DMS153 treated with DMSO at 0.1 percent for 48 hours (cell line): ENCODE data around the gene ATAD3A.
A peak's percentile ranks its signal among the peaks of the same experiment; 100 is the strongest.
"Not testable (repeated sequence)": the region's sequence is repeated elsewhere in the genome, so short reads cannot be mapped to it uniquely, and the experiment has no call there.

Source experiments
- DNase-seq: peaks from one replicate; lab custom pipeline; 2025; ENCODE audit not compliant: unreplicated experiment; lab: John Stamatoyannopoulos, UW

Gene ATAD3A

GRCh38 chr1:1553821-1554494 lies 42.0 kb downstream of the ATAD3A start:
- DNase-seq: no peak

DNA sequence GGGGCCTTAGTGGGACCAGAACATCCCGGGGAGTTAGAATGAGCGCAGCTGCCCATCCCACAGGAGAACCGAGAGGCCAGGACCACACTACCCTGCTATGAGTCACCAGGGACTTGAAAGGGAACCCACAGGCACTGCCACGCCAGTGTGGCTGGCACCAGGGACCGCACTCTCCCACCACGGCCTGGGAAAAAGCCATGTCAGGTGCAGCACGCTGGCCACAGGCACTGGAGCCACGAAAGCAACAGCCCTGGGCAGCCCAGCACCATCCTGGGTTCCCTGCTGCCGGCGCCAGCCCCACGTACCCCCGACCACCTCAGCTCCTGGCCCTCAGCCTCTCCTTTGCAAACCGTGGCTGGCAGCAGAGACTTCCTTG lies 42.6 kb downstream of the ATAD3A start:
- no peak for DNase-seq

- DNase-seq: no peak
These were observed 43.3 kb downstream of the ATAD3A start for GRCh38 chr1:1554926-1555915.

GRCh38 chr1:1556505-1556904 lies 44.5 kb downstream of the ATAD3A start:
- no peak for DNase-seq

GRCh38 chr1:1556961-1557360 lies 45.0 kb downstream of the ATAD3A start:
- not testable (repeated sequence) for DNase-seq

DNA sequence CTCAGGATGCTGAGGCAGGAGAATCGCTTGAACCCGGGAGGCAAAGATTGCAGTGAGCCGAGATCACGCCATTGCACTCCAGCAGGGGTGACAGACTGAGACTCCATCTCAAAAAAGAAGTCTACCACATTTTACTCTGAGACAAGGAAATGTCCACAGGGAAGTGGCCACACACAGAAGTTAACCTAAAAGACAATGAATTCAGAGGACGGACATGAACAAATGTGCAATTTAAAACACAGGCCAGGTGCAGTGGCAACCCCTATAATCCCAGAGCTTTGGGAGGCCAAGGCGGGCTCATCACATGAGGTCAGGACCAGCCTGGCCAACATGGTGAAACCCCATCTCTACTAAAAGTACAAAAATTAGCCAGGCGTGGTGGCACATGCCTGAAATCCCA lies 45.7 kb downstream of the ATAD3A start:
- not testable (repeated sequence) for DNase-seq

DNA sequence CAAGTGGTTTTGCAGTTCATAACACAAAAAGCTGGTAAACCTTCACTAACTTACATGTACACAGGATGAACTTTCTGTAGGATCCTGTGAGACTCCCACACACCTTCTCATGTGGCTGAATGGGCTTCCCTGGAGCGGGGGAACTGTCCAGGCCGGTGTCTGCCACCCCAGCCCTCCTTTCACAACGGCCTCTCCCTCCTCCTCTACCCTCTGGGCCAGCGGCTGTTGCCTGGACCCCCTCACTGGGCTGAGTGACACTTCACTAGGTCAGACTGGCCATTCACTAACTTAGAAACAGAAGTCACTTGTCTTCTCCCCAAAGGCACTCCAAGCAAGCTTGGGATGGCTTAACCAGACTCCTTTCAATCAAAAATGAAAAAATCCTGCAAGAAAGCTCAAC lies 46.6 kb downstream of the ATAD3A start:
- DNase-seq: no peak

DNA sequence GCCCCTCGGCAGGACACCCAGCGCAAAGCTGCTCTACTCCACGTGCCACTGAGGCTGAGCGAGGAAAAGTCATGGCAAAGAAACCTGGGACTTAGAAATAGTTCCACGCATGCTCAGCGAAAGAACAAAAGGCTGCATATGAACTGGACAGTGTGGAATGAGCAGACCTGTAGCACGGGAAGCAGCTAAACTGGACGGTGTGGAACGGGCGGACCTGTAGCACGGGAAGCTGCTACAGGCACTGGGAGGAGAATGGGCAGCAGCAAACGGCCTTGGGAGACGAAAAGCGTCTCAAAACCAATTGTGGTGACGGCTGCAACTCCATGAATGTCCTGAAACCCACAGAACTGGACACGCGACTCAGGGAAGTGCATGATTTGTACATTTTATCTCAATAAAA lies 47.1 kb downstream of the ATAD3A start:
- DNase-seq: no peak

GRCh38 chr1:1560178-1560577 lies 48.2 kb downstream of the ATAD3A start:
- DNase-seq: no peak

DNA sequence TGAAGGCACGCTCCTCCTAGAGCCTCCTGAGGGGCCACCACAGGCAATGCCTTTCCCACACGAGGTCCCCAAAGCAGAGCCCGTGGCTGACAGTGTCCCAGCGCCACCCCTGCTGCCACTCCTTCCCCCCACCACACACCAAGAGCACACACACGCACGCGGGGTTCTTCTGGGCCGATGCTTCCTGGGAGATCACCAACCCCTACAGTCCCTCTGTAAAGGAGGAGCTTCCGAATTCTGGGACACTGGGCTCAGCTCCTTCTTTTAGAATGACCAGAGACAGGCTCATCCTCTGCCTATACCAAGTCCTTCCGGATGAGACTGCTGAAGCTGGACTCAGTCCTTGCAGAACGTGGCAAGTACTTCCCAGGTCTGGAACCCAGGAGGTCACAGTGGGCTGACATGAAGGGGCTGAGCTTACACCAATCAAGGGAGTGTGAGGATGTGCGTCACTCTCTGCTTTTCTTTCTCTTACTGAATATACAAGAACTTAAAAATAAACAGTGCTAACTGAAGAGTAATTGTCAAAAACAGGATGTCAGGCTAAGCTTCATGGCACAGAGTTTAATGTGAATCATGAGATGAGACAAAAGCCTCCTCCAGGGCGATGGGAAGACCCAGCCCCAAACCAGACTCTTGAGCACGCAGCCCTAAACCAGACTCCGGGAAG lies 50.0 kb downstream of the ATAD3A start:
- DNase-seq: no peak

DNA sequence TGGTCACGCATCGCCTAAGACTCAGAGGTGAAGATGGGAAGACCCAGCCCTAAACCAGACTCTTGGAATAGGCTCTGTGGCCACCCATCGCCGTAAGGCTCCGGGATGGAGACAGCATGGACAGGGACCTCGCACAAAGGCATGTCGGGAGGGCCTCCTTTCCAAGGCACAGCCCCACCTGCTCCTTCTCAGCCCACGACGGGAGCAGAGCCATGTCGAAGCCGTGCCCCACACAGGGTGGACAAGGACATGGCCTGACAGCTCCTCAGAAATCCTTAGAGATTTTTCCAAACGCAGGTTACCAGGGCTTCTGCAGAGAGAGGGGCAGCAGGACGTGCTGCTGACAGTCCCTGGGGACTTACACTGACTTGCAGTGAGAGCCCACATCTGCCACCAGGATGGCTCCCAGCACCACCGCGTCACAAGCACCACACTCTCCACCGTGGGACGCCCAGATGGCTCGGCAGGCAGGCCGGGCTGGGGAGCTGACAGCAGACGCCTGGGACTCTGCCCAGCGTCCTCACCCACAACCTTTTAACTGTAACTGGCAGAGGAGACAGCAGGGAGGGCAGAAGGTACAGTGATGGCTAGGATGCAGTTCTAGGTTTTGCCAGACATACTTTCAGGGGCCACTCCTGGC lies 50.7 kb downstream of the ATAD3A start:
- DNase-seq: no peak

GRCh38 chr1:1563688-1564087 lies 51.7 kb downstream of the ATAD3A start:
- no peak for DNase-seq

GRCh38 chr1:1564268-1564667 lies 52.3 kb downstream of the ATAD3A start:
- no peak for DNase-seq

DNA sequence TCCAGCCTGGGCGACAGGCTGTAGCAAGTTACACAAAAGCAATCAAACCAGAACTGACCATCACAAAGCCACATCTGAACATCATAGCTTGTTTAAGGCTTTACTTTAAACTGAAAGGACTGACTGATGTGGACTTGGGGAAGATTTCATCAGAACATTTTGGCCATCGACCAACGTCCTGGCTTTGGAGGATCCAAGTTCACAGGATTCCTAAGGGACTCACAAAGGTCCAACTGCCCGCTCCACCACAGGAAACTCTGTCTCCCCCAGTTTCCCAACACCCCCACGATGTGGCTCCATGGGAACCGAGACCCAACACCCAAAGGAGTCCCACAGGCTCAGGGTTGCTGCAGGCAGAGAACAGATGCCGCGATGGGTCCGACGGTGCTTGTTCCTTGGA lies 53.4 kb downstream of the ATAD3A start:
- no peak for DNase-seq

DNA sequence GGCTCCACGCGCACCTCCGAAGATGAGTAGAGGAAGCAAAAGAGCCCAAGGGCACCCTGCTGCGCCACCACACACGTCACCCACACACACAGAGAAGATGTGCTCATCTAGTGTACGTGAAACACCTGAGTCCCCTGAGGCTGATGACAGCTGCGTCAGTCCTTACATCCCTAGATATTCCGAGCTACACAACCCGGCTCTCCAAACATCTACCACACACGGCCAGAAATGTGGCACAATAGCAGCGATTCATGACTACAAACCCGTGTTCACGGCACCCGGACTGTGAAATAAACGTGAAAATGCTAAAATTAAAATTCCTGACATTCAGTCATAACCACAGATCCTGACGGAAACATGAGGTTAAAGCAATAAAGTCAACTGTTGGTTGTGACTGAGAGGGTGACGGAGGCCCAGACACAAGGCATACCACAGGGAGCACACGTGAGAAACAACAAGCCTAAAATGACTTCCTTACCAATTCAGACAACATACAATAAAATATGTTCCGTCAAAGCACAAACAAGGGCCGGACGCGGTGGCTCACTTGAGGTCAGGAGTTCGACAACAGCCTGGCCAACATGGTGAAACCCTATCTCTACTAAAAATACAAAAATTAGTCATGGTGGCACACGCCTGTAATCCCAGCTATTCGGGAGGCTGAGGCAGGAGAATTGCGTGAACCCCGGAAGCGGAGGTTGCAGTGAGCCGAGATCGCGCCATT lies 55.4 kb downstream of the ATAD3A start:
- DNase-seq: no peak

- no peak for DNase-seq
These were observed 55.9 kb downstream of the ATAD3A start for GRCh38 chr1:1567891-1568291.

- DNase-seq: no peak
These were observed 57.4 kb downstream of the ATAD3A start for GRCh38 chr1:1569341-1569740.

DNA sequence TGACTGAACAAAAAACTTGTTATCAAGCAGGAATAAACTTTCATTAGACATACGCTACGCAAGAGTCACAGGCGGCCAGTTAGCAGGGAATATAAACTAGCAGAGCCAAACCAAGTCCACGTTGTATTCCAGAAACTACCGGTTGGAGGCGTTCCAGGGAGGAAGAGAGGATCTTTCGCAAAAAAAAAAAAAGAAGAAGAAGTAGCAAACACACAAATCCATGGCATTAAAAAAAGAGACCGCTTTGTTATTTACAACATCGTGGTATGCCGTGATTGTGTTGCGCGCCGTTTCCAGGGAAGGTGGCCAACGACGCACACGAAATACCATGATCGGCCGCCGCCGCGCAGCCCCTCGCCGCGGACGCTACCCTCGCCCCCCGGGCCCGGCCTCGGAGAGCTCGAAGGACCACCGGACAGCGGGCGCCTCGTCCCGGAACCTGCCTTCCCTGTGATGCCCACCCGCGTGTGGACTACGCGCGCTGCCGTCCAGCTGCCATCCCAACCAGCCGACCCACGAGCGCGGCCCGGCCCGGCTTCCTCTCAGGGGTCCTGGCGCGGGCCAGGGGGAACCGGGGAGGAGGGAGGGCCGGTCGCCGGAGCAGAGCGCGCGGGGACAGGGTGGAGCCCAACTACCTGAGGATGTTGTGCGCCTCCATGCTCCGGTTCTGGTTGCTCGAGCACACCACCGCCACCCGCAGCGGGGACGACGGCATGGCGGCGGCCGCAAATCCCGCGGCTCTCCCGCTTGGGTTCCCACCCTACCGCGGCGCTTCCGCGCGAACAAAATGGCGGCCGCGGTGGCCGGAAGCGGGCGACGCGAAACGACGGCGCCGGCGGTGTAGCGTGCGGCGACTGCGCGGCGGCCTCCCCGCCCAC lies 62.1 kb downstream of the ATAD3A start:
- DNase-seq: peak; percentile 72

DNA sequence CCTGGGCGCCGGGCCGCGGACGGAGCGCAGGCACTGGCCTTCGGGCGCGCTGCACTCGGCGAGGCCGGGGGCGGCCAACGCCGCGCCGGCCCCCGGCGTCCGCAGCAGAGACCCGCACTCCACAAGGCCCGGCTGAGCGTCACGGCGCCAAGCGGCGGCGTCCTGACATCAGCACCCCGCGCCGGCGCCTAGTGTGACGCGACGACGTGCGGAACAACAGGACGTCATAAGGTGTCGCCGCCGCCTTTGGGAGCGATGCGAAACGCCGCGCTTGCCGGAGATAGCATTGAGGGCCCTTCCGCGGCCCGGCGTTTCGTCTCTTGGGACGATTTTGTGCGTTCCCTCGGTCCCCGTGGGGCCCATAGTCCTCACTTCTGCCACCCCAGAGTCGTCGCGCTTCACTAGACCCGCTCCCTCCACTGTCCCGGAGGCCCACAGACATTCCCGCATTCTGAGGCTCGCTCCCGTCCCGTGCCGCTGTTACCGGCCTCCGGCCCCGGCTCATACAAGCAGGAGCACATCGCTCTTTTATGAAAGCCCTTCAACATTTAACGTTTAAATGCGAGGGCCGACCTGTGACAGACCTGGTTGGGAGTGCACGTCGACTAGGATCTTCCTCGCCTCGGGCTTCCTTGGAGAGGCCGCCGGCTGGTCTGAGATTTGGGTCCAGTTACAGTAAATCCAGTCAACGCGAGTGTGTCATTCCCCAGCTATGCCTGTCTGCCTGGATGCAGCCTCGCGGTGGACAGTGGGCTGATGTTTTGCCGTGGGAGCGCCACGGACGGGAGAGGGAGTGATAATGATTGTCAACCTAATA lies 63.0 kb downstream of the ATAD3A start, which contains the start of gene SSU72:
Gene SSU72 (minus strand): TSS at position 143 of the 817 bp plus-strand sequence. CDS start 306 bp downstream, outside the sequence.
- DNase-seq: peak; percentile 94
